Loucy (cell line): ENCODE results near the gene SEC14L1.

Experiments
- CTCF ChIP-seq: fragments of 200-600 bp; sonication (generic); conservative IDR thresholded peaks from 2 replicates; pipeline ENCODE4 v1.5.1; 2014; ENCODE audit warnings: mild to moderate bottlenecking, antibody characterized with exemption, low read length
- EZH2phosphoT487 ChIP-seq: fragments of 200-600 bp; IDR thresholded peaks from 2 replicates; pipeline ENCODE4 v1.6.1; 2018; ENCODE audit warnings: antibody characterized with exemption, mild to moderate bottlenecking, moderate library complexity, borderline replicate concordance

- TF ChIP-seq CTCF (no peak), EZH2phosphoT487 (no peak)
Observed at GRCh38 chr17:77197115-77197514, 56.3 kb downstream of the SEC14L1 start.
